Measurements from ENCODE around the gene REXO4.

Gene REXO4

DNA sequence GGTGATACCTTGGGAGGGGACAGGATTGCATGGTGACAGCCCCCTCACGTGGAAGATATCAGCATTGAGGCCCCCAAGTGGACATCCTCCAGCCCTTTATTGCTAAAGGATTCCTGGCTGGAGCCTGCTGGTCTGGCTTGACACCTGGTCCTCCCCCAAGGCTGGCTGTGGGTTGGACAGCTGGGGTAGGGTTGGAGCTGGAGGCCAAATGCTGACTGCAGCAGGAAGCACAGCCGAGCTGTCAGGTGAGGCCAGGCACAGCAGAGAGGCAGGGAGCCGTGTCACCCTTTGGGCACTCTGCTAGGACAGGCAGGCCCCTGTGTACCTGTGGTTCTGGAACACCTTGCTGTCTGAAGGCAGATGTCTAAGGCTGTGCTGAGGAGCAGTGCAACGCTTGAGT lies 44.2 kb upstream of the REXO4 start:
- no peak for DNase-seq (ENCODE audit: low spot score)
- Histone ChIP-seq H3K4me3 (no peak overlapping the region), H3K27ac (no peak overlapping the region)
- no peak for TF ChIP-seq CTCF (IDR thresholded peaks at IDR 0.05)

- no peak for TF ChIP-seq CTCF (IDR thresholded peaks at IDR 0.05)
- H3K4me3 ChIP-seq, result peak overlapping the region; percentile 94
Observed at GRCh38 chr9:133460405-133461175, 42.8 kb upstream of the REXO4 start.

GRCh38 chr9:133459476-133460404 lies 41.9 kb upstream of the REXO4 start, which contains the start of gene CACFD1:
Gene CACFD1 (plus strand): TSS chr9:133459978. CDS start chr9:133460067, 89 bp downstream.
- Histone ChIP-seq H3K4me3 (peak within 1 kb of the TSS; percentile 94), H3K27ac (peak within 1 kb of the TSS; percentile 96 to 98)
- no peak for TF ChIP-seq CTCF (IDR thresholded peaks at IDR 0.05)
- peak; percentile 96 for DNase-seq (ENCODE audit: low spot score)

More at GRCh38 chr9:133460405-133461175, 42.8 kb upstream of the REXO4 start:
- DNase-seq (ENCODE audit: low spot score), result peak; percentile 84
- H3K27ac ChIP-seq, result peak overlapping the region; percentile 96 to 98

GRCh38 chr9:133458643-133459312 lies 41.0 kb upstream of the REXO4 start:
- peak overlapping the region; percentile 96 to 98 for H3K27ac ChIP-seq
- no peak for DNase-seq (ENCODE audit: low spot score)
- peak overlapping the region; percentile 94 for H3K4me3 ChIP-seq
- no peak for TF ChIP-seq CTCF (IDR thresholded peaks at IDR 0.05)

DNA sequence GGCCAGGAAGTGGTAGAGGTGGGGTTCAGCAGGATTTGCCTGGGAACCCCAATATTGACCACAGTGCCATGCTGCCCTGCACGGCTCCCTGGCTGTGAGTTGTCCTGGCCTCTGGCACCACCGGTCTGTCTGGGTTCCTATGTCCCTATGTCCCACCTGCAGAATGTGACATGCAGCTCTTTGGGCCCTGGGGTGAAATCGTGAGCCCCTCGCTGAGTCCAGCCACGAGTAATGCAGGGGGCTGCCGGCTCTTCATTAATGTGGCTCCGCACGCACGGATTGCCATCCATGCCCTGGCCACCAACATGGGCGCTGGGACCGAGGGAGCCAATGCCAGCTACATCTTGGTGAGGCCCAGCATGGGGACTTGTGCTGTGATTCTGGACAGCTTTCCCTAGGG lies 39.9 kb upstream of the REXO4 start:
- DNase-seq (ENCODE audit: low spot score), result no peak
- no peak for TF ChIP-seq CTCF (IDR thresholded peaks at IDR 0.05)

DNA sequence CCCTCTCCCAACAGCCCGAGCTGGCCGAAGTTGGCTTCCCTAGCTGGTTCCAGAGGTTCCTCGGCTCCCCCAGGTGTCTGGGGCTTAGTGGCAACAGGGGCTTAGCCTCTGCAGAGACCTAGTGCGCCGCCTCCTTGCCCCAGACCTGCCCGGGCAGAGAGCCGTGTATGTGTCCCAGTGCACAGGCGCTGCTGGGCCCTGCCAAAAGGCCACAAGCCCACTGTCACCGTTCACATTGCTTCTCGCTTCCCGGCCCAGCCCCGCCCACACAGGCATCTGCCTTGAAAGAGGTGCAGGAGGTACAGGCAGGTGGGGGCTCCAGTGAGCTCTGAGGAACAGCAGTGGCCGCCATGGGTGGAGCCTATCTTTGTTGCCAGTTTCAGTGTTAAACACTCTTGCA lies 39.4 kb upstream of the REXO4 start:
- DNase-seq (ENCODE audit: low spot score), result no peak
- Histone ChIP-seq H3K4me3 (no peak overlapping the region), H3K27ac (no peak overlapping the region)
- no peak for TF ChIP-seq CTCF (IDR thresholded peaks at IDR 0.05)

More for the DNA sequence above, 39.9 kb upstream of the REXO4 start:
- Histone ChIP-seq H3K4me3 (no peak overlapping the region), H3K27ac (no peak overlapping the region)
